ENCODE data around the gene MRPS25. TPM values are rescaled to one million over a fixed set of nuclear protein-coding genes. Genes with fewer than 3 reads are reported as not detected.

The MRPS25 gene
- polyA plus RNA-seq, 1 donor from 2014 or later, result 74.4 TPM

DNA sequence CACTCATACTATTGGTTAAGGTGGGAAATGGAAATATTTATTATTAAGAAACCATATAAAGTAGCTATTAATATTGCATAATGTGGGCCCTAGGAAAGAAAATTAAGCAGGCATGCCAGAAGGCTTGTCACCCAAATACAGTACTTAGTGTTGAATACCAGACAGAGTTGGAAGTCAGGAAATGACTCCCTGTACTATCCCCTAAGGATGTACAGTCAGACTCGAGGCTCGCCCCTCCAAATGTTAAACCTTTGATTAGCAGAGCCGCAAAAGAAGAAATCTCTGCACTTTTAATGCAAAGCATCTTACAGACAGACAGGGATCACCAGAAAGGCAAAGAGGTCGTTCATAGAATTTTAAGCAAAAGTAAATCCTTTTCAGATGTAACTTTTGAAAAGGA, 45.1 kb upstream of the MRPS25 start:
- Histone ChIP-seq H3K9me3 (ENCODE audit: low read length) (no peaks in the 10 kb centered on the region), H3K36me3 (ENCODE audit: insufficient read depth, low read length) (no peaks in the 10 kb centered on the region), H3F3A (ENCODE audit: insufficient read depth, low read length, poor library complexity, severe bottlenecking) (no peaks in the 10 kb centered on the region), H3K9ac (ENCODE audit: low read length) (no peak overlapping the region), H3K79me2 (replicated peaks; ENCODE audit: insufficient read depth, low read length) (no peaks in the 10 kb centered on the region), H3K9me2 (ENCODE audit: insufficient read depth, low read length) (no peaks in the 10 kb centered on the region), H2AFZ (ENCODE audit: low read depth, low read length) (no peak overlapping the region), H3K4me2 (ENCODE audit: low read length) (no peak overlapping the region), H3K27me3 (ENCODE audit: insufficient read depth, low read depth, low read length) (no peaks in the 10 kb centered on the region), H4K20me1 (ENCODE audit: insufficient read depth) (no peaks in the 10 kb centered on the region), H3K4me3 (ENCODE audit: low read length) (no peak overlapping the region), H3K27ac (ENCODE audit: low read length) (no peak overlapping the region)
- TF ChIP-seq CTCF (IDR thresholded peaks at IDR 0.05; ENCODE audit: poor library complexity, severe bottlenecking) (no peak), REST (IDR thresholded peaks at IDR 0.05; ENCODE audit: borderline replicate concordance) (no peak), SMC3 (conservative IDR thresholded peaks at IDR 0.05; ENCODE audit: poor library complexity) (no peak), EZH2 (IDR thresholded peaks at IDR 0.05; ENCODE audit: borderline replicate concordance, insufficient read depth, low read length, poor library complexity, severe bottlenecking) (no peak), TAF1 (IDR thresholded peaks at IDR 0.05; ENCODE audit: low read depth) (no peak), POLR2AphosphoS5 (IDR thresholded peaks at IDR 0.05) (no peak), RAD21 (conservative IDR thresholded peaks at IDR 0.05) (no peak), MXI1 (conservative IDR thresholded peaks at IDR 0.05; ENCODE audit: poor library complexity, severe bottlenecking) (no peak), EP300 (conservative IDR thresholded peaks at IDR 0.05; ENCODE audit: poor library complexity, severe bottlenecking) (no peak)

DNA sequence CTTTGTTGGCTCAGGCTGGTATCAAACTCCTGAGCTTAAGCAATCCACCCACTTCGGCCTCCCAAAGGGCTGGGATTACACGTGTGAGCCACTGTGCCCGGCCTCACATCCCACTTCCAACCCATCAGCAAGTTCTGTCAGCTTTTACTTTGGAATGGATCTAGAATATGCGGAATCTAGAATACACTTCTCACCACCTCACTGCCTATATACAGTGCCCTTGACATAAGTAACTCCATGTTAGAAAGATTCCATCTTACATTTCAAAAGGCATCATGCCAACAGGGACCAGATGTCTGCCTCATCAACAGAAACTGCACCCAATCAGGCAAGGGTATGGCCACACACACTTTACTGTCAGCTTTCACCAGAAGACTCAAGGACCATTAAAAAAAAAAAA, 43.8 kb upstream of the MRPS25 start:
- no peaks in the 10 kb centered on the region for H3K9me2 ChIP-seq (ENCODE audit: insufficient read depth, low read length)
- H3K4me2 ChIP-seq (ENCODE audit: low read length), result no peak overlapping the region
- no peaks in the 10 kb centered on the region for H3K9me3 ChIP-seq (ENCODE audit: low read length)
- no peaks in the 10 kb centered on the region for H4K20me1 ChIP-seq (ENCODE audit: insufficient read depth)
- H2AFZ ChIP-seq (ENCODE audit: low read depth, low read length), result no peak overlapping the region
- H3K27me3 ChIP-seq (ENCODE audit: insufficient read depth, low read depth, low read length), result no peaks in the 10 kb centered on the region
- H3K9ac ChIP-seq (ENCODE audit: low read length), result no peak overlapping the region
- H3K27ac ChIP-seq (ENCODE audit: low read length), result no peak overlapping the region
- TF ChIP-seq EZH2 (IDR thresholded peaks at IDR 0.05; ENCODE audit: borderline replicate concordance, insufficient read depth, low read length, poor library complexity, severe bottlenecking) (no peak), SMC3 (conservative IDR thresholded peaks at IDR 0.05; ENCODE audit: poor library complexity) (no peak), MXI1 (conservative IDR thresholded peaks at IDR 0.05; ENCODE audit: poor library complexity, severe bottlenecking) (no peak), TAF1 (IDR thresholded peaks at IDR 0.05; ENCODE audit: low read depth) (no peak), EP300 (conservative IDR thresholded peaks at IDR 0.05; ENCODE audit: poor library complexity, severe bottlenecking) (no peak), POLR2AphosphoS5 (IDR thresholded peaks at IDR 0.05) (no peak), CTCF (IDR thresholded peaks at IDR 0.05; ENCODE audit: poor library complexity, severe bottlenecking) (no peak), REST (IDR thresholded peaks at IDR 0.05; ENCODE audit: borderline replicate concordance) (no peak)
- no peaks in the 10 kb centered on the region for H3K79me2 ChIP-seq (replicated peaks; ENCODE audit: insufficient read depth, low read length)
- H3K4me3 ChIP-seq (ENCODE audit: low read length), result no peak overlapping the region
- no peaks in the 10 kb centered on the region for H3F3A ChIP-seq (ENCODE audit: insufficient read depth, low read length, poor library complexity, severe bottlenecking)
- H3K36me3 ChIP-seq (ENCODE audit: insufficient read depth, low read length), result no peaks in the 10 kb centered on the region
